T-helper 2 cell (primary cell): ENCODE measurements around the gene TBC1D16.
A peak's percentile ranks its signal among the peaks of the same experiment; 100 is the strongest.
"Not testable (repeated sequence)": the region's sequence is repeated elsewhere in the genome, so short reads cannot be mapped to it uniquely, and the experiment has no call there.

Source experiments
- DNase-seq, 5 experiments: peaks; one replicate each; pipeline versions ENCODE4 v3.0.0 to v3.0.0-alpha.2; 2012 to 2022

TBC1D16 gene

GRCh38 chr17:80002690-80003490 is 32.8 kb downstream of the TBC1D16 start:
- DNase-seq, result no peak

DNA sequence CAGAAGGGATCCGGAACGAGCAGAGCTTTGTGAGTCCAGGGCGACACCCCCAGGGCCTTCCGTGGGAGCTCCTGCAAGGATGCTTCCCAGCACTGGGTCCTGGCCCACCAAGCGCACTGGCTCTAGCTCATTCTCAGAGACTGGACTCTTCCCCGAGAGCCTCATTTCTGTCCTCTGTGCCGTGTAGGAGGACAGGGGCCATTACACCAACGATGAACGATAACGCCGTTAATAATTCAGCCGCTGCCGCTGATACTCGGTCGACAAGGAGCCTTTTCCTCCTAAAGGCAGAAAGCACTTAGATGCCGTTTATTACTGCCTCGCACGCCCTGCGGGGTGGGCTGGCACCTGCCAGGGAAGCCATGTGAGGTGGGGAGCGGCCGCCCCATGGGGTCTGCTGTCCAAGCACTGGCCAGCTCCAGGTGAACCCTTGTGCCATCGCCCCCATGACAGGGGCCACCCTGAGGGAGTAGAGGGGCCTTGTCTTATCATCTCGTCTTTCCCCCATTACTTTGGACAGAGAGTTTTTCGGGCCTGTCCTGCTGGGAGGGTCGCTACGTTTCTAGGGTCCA is 33.5 kb downstream of the TBC1D16 start:
- DNase-seq, result no peak

GRCh38 chr17:80000981-80001775 is 34.5 kb downstream of the TBC1D16 start:
- DNase-seq, result no peak

- no peak for DNase-seq
These were observed 35.5 kb downstream of the TBC1D16 start for GRCh38 chr17:80000136-80000535.

- peak; percentile 31 to 100 (median 74) for DNase-seq
These were observed 38.5 kb downstream of the TBC1D16 start for GRCh38 chr17:79997011-79997660.

DNA sequence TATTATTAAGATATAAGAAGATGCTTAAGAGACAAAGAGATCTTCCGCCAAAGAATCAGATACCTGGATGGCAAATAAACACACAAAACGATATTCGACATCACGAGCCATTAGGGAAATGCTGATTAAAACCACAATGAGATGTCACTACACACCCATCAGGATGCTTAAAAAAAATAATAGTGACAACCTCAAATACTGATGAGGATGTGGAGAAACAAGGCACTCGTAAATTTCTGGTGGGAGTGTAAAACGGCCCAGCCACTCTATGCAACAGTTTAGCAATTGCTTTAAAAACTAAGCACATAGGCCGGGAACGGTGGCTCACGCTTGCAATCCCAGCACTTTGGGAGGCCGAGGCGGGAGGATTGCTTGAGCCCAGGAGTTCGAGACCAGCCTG is 39.4 kb downstream of the TBC1D16 start:
- DNase-seq, result peak in 1 of 5 experiments; percentile 22

GRCh38 chr17:79995696-79996095 is 40.0 kb downstream of the TBC1D16 start:
- no peak for DNase-seq

DNA sequence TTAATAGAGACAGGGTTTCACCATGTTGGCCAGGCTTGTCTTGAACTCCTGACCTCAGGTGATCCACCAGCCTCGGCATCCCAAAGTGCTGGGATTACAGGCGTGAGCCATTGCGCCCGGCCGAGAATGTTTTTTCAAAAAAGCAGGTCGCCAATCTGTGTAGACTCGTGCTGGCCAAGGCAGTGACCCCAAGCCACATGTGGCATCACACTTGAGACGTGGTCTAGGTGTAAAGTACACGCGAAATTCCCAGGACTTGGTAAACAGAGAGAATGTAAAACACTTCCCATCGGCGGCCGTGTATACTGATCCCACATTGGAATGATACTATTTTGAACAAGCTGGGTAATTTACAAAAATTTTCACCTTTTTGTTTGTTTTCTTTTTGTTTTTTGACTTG is 41.1 kb downstream of the TBC1D16 start:
- no peak for DNase-seq

DNA sequence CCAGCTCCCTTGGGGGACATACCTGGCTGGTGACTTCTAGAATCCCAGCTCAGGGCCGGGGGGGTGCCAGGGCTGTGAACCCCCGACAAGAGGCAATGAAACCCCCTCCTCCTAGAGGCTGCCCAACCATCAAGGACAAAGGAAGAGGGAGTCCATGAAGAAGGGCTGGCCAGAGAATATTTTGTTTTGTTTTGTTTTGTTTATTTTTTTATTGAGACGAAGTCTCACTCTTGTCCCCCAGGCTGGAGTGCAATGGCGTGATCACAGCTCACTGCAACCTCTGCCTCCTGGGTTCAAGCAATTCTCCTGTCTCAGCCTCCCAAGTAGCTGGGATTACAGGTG is 41.5 kb downstream of the TBC1D16 start:
- DNase-seq, result not testable (repeated sequence)

DNA sequence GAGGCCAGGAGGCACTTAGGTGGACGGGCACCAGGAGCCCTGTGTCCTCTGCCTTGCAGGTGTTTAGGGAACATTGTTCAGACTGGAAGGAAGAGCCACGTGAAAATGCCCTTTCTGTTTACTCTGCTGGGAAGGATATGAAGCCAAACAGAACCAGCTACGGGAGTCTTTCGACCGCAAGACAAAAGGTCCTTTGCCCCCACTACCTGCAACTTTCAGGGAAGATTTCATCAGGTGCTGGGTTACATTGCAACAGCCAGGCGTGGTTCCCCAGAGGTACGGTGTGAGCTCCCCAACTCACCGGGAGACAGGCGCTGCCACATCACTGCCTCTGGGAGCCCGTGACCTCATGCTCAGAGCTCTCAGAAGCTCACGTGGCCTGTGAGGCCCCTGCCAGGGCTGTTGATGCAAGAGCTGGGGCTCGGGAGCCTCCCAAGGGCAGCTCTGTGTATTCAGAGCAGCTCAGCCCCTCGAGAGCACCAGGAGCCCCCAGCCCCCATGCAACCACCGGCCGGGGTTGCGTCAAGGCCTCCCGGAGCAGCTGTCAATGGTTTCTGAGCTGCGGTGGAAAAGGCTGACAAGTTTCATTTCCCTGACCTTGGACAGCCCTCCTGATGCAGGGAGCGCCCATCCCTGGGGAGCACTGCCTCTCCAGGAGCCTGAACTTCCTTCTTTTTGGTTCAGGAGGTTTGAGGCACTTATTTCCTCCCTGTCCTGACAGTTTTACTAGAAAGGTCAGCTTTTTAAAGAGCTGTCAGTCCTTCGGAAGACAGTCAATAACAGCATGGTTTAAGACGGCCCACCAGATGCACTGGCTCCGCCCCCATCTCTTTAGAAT is 42.1 kb downstream of the TBC1D16 start:
- DNase-seq, result peak in 1 of 5 experiments; percentile 13

DNA sequence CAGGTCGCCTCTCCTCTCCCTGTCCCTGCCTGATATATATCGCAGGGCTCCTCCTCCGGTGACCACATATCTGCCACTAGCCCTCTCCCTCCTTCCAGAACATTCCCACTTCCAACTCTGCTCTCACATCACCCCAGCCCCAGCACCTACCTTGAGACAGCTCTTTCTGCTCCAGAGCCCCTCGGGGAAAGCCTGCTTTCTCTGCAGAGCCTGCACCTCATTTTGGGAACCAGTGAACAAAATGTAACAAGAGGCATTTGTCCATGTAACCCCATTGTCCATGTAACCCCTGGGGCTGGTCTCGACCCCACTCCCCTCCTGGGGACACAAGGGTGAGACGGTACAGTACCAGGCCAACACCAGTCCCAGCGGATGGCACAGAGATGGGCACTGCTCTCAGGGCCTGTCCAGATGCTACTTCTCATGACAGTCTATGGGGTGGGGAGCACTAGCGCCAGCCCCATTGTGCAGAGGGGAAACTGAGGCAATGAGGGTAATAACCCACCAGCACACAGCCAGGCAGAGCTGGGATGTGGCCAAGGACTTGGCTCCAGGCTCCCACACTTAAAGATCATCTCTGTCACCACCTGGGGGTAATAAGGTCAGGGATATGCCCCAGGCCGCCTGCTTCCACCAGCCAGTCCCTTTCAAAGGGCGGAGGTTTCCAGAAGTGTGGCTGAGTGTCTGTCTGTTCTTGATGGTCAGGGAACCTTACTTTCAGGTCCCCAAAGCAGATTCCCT is 42.9 kb downstream of the TBC1D16 start:
- DNase-seq, result no peak

GRCh38 chr17:79991924-79992648 is 43.6 kb downstream of the TBC1D16 start:
- no peak for DNase-seq

GRCh38 chr17:79991140-79991923 is 44.3 kb downstream of the TBC1D16 start:
- peak; percentile 58 to 90 (median 67) for DNase-seq

DNA sequence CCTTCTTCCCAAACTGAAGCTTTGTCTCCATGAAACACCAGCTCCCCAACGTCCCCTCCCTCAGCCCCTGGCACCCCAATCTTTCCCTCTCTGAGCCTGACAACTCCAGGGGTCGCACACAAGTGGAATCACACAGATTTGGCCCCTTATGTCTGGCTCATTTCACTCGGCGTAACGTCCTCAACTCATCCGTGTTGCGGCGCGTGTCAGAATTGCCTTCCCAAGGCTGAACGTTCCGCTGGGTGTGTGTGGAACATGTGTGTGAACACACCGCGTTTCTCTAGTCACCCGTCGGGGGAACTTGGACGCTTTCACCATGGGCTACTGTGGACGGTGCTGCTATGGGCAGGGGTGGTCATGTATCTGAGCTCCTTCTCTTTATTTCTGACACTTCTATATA is 45.0 kb downstream of the TBC1D16 start:
- DNase-seq, result no peak

GRCh38 chr17:79990051-79990592 is 45.5 kb downstream of the TBC1D16 start:
- no peak for DNase-seq

GRCh38 chr17:79989106-79989835 is 46.4 kb downstream of the TBC1D16 start:
- DNase-seq, result no peak

GRCh38 chr17:79988185-79988971 is 47.3 kb downstream of the TBC1D16 start:
- no peak for DNase-seq

DNA sequence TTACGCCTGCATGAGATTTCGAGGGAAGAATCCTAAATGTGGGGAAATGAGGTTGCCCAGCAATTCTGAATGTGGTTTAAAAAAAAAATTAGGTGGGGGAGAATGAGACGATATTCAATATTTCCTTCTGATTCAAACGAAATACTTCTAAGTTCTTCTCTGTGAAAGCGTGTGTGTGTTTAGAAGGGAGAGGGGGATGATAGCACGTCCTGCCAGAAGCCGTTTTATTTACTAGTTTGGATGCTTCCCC is 47.8 kb downstream of the TBC1D16 start:
- no peak for DNase-seq
